Left colon (tissue), 2 donors: ENCODE measurements around the gene CTTNBP2. TPM values are rescaled to one million over a fixed set of nuclear protein-coding genes. Genes with fewer than 3 reads are reported as not detected.

Experiments
- ATAC-seq: fragments of 200-7000 bp; cut with Tn5 transposase; one replicate; pipeline ENCODE4 v1.9.1; 2020; ENCODE audit warnings: mild to moderate bottlenecking, moderate library complexity
- DNase-seq, 2 donors: peaks; one replicate each; pipeline ENCODE4 v3.0.0-alpha.2; 2020
- intact Hi-C, 2 donors: fragments of 100-400 bp; cut with DNase I in 1 of 2; cut with micrococcal nuclease in 1 of 2; formaldehyde crosslinking; loops; one replicate each; pipeline versions ENCODE4 v1.11.2 to v1.14.0; 2022; cut with DNase I, micrococcal nuclease
- total RNA-seq, 2 donors: library from RNA; stranded (reverse); fragmentation: NEBNext Ultra II Directional; extraction: Animal tissue kit (Norgen Biotek cat#: 25700); gene quantifications; one replicate each; pipeline ENCODE4 v1.2.1, GENCODE V29; 2021
- donor health status: DM: no; HTN: no; CAD: no.
- donor health status: DM: yes; HTN: yes; CAD: no.

Gene CTTNBP2
- total RNA-seq, 2 donors from 2014 or later: 2.2 to 3.8 TPM

- intact Hi-C loops: no loop called here
Measured at GRCh38 chr7:117682681-117683385, 190.4 kb downstream of the CTTNBP2 start.

GRCh38 chr7:117679120-117679519 is 194.1 kb downstream of the CTTNBP2 start:
- ATAC-seq: no peak
- intact Hi-C loops: no loop called here
- no peak for DNase-seq

More at GRCh38 chr7:117682681-117683385, 190.4 kb downstream of the CTTNBP2 start:
- peak; percentile 85 for ATAC-seq
- peak; percentile 48 to 78 for DNase-seq

- no peak for DNase-seq
- peak; percentile 39 for ATAC-seq
- intact Hi-C loops: no loop called here
Measured at GRCh38 chr7:117675497-117676435, 197.5 kb downstream of the CTTNBP2 start.

GRCh38 chr7:117674617-117675016 is 198.6 kb downstream of the CTTNBP2 start:
- ATAC-seq (peak; percentile 43), DNase-seq (no peak)
- intact Hi-C loops: no loop called here

GRCh38 chr7:117673839-117674238 is 199.4 kb downstream of the CTTNBP2 start:
- peak; percentile 67 for ATAC-seq
- DNase-seq: no peak
- intact Hi-C loops: no loop called here

GRCh38 chr7:117673367-117673766 is 199.9 kb downstream of the CTTNBP2 start:
- intact Hi-C loops: no loop called here
- ATAC-seq: peak; percentile 83
- peak; percentile 69 to 71 for DNase-seq

GRCh38 chr7:117672453-117672852 is 200.8 kb downstream of the CTTNBP2 start:
- intact Hi-C loops: no loop called here
- DNase-seq (no peak), ATAC-seq (peak; percentile 50)

- no peak for ATAC-seq
- intact Hi-C loops: no loop called here
- no peak for DNase-seq
Measured at GRCh38 chr7:117669818-117670217, 203.4 kb downstream of the CTTNBP2 start.

- intact Hi-C loops: no loop called here
- no peak for ATAC-seq
- no peak for DNase-seq
Measured at GRCh38 chr7:117667456-117667855, 205.8 kb downstream of the CTTNBP2 start.

- DNase-seq: no peak
- ATAC-seq: peak; percentile 9
- intact Hi-C loops: no loop called here
Measured at GRCh38 chr7:117666689-117667088, 206.6 kb downstream of the CTTNBP2 start.

- intact Hi-C loops: no loop called here
- DNase-seq (no peak), ATAC-seq (no peak)
Measured at GRCh38 chr7:117666031-117666430, 207.2 kb downstream of the CTTNBP2 start.

- DNase-seq: no peak
- no peak for ATAC-seq
- intact Hi-C loops: no loop called here
Measured at GRCh38 chr7:117665368-117665767, 207.9 kb downstream of the CTTNBP2 start.

GRCh38 chr7:117664047-117664446 is 209.2 kb downstream of the CTTNBP2 start:
- DNase-seq (no peak), ATAC-seq (no peak)
- intact Hi-C loops: no loop called here

- DNase-seq (no peak), ATAC-seq (peak; percentile 74)
- intact Hi-C loops: no loop called here
Measured at GRCh38 chr7:117661328-117661727, 211.9 kb downstream of the CTTNBP2 start.
